GM21576 (cell line): ENCODE data around the gene CNOT10.

Source experiments
- ATAC-seq: cut with Tn5 transposase; IDR thresholded peaks from one replicate; pipeline ENCODE4 v1.9.1; 2021; ENCODE audit warnings: mild to moderate bottlenecking, moderate library complexity; ENCODE audit not compliant: unreplicated experiment

CNOT10 gene

GRCh38 chr3:32817558-32818228 lies 132.7 kb downstream of the CNOT10 start, which contains the start of gene TRIM71:
Gene TRIM71 (plus strand): TSS chr3:32817997. CDS start chr3:32818081, 84 bp downstream.
- no peak for ATAC-seq

DNA sequence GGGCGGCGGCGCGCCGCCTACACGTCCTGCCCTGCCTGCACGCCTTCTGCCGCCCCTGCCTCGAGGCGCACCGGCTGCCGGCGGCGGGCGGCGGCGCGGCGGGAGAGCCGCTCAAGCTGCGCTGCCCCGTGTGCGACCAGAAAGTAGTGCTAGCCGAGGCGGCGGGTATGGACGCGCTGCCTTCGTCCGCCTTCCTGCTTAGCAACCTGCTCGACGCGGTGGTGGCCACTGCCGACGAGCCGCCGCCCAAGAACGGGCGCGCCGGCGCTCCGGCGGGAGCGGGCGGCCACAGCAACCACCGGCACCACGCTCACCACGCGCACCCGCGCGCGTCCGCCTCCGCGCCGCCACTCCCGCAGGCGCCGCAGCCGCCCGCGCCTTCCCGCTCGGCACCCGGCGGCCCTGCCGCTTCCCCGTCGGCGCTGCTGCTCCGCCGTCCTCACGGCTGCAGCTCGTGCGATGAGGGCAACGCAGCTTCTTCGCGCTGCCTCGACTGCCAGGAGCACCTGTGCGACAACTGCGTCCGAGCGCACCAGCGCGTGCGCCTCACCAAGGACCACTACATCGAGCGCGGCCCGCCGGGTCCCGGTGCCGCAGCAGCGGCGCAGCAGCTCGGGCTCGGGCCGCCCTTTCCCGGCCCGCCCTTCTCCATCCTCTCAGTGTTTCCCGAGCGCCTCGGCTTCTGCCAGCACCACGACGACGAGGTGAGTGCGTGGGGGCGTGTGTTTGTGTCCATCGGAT lies 133.4 kb downstream of the CNOT10 start:
- ATAC-seq = no peak

DNA sequence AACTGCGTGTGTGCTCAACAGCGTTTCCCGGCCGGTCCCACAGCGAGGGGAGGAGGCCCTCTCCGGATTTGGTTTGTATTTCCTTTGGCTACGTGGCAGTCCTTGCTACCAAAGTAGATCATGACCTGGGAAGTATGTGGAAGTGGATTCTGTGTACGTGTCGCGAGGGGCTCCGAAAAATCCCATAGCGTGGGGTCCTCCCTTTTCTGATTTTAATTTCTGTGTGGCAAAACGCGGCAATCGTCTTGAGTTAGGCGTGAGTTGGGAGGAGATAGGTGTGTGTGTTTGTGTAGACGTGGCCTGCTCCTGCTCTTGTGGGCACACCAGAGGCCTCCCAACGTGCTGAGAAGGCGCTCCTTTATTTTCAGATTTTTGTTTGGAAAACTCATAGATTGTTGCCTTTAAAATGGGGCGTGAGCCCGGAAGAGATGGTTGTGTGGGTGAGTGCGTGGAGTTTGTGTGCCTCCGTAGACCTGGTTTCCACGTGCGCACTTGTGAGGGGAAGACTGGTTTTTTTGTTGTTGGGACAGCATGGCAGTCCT lies 134.1 kb downstream of the CNOT10 start:
- no peak for ATAC-seq

DNA sequence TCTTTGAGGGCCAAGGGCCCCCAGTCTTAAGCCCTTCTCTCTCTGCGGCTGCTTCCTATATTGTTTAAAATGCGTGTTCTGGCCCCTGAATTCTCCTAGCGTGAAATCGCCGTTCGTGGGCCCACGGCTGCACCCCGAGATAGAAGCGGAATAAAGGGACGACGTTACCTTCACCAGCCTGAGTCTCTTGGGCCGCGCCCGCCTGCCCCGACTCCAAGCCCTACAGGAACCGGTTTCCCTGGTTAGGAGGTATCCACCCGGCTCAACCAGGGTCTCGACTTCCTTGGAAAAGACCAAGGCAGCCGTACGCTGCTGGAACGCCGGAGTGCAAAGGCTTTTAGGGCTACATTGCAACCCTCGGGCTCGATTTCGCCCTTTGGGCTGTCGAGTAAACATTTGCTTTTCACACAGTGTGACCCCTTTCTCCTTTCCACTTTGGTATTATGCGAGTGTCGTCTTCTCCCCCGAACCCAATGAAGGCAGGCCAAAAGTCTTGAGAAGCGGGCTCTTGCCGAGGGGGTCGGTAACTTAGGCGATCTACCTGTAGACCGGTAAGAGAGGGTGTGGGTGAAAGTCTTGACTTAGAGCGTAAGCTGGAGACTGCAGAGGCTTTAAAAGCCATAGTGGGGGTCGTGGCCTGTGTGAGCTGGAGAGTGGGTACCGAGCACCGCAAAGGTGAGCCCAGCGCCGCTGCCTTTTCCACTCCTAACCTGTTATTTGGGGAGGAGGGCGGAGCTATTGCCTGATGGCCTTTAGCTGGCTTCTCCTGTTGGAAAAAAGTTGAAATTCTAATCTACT lies 134.8 kb downstream of the CNOT10 start:
- no peak for ATAC-seq

GRCh38 chr3:32820430-32820829 lies 135.4 kb downstream of the CNOT10 start:
- no peak for ATAC-seq

GRCh38 chr3:32820971-32821685 lies 136.1 kb downstream of the CNOT10 start:
- ATAC-seq = no peak

- ATAC-seq = no peak
Measured at GRCh38 chr3:32821686-32822296, 136.8 kb downstream of the CNOT10 start.

GRCh38 chr3:32822609-32823498 lies 137.9 kb downstream of the CNOT10 start:
- no peak for ATAC-seq
